ENCODE data around the gene ATP2B3.
A peak's percentile ranks its signal among the peaks of the same experiment; 100 is the strongest.
"Not testable (repeated sequence)": the region's sequence is repeated elsewhere in the genome, so short reads cannot be mapped to it uniquely, and the experiment has no call there.

Gene ATP2B3

GRCh38 chrX:153604666-153605380 lies 87.4 kb downstream of the ATP2B3 start:
- H3K9ac ChIP-seq (ENCODE audit: low read depth, low read length); H3K36me3 ChIP-seq (ENCODE audit: control insufficient read depth, insufficient read depth, low read length); H3K4me3 ChIP-seq (ENCODE audit: low read depth, low read length); H3K9me3 ChIP-seq (ENCODE audit: control insufficient read depth, insufficient read depth, low read length); H3K4me1 ChIP-seq (ENCODE audit: control insufficient read depth, insufficient read depth, low read length): not testable (repeated sequence)
- H3K27me3 ChIP-seq (ENCODE audit: control insufficient read depth, insufficient read depth, low read length) = peaks cover 19% of the 10 kb centered on the region

- Histone ChIP-seq H3K9ac (ENCODE audit: low read depth, low read length) (no peak overlapping the region), H3K36me3 (ENCODE audit: control insufficient read depth, insufficient read depth, low read length) (no peaks in the 10 kb centered on the region), H3K4me1 (ENCODE audit: control insufficient read depth, insufficient read depth, low read length) (no peaks in the 10 kb centered on the region), H3K9me3 (ENCODE audit: control insufficient read depth, insufficient read depth, low read length) (no peaks in the 10 kb centered on the region), H3K4me3 (ENCODE audit: low read depth, low read length) (no peak overlapping the region), H3K27me3 (ENCODE audit: control insufficient read depth, insufficient read depth, low read length) (peaks cover 14% of the 10 kb centered on the region)
These were observed 89.1 kb downstream of the ATP2B3 start for GRCh38 chrX:153606503-153606902.

DNA sequence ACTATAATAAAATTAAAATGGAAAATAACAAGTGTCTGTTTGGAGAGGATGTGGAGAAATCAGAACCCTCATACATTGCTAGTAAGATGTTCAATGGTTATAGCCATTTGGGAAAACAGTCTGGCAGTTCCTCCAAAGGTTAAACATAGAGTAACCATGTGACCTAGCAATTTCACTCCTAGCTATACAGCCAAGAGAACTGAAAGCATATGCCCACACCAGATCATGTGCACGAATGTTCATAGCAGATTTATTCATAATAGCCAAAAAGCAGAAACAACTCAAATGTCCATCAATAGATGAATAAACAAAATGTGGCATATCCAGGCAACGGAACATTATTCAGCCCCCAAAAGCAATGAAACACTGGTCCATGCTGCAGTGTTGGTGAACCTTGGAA lies 90.9 kb downstream of the ATP2B3 start:
- Histone ChIP-seq H3K9me3 (ENCODE audit: control insufficient read depth, insufficient read depth, low read length) (no peaks in the 10 kb centered on the region), H3K4me3 (ENCODE audit: low read depth, low read length) (no peak overlapping the region), H3K27me3 (ENCODE audit: control insufficient read depth, insufficient read depth, low read length) (peaks cover 15% of the 10 kb centered on the region), H3K4me1 (ENCODE audit: control insufficient read depth, insufficient read depth, low read length) (no peaks in the 10 kb centered on the region), H3K36me3 (ENCODE audit: control insufficient read depth, insufficient read depth, low read length) (no peaks in the 10 kb centered on the region), H3K9ac (ENCODE audit: low read depth, low read length) (no peak overlapping the region)

- Histone ChIP-seq H3K4me1 (ENCODE audit: control insufficient read depth, insufficient read depth, low read length) (no peaks in the 10 kb centered on the region), H3K9ac (ENCODE audit: low read depth, low read length) (no peak overlapping the region), H3K36me3 (ENCODE audit: control insufficient read depth, insufficient read depth, low read length) (no peaks in the 10 kb centered on the region), H3K4me3 (ENCODE audit: low read depth, low read length) (no peak overlapping the region), H3K9me3 (ENCODE audit: control insufficient read depth, insufficient read depth, low read length) (no peaks in the 10 kb centered on the region), H3K27me3 (ENCODE audit: control insufficient read depth, insufficient read depth, low read length) (peaks cover 17% of the 10 kb centered on the region)
These were observed 91.4 kb downstream of the ATP2B3 start for GRCh38 chrX:153608806-153609205.

- H3K27me3 ChIP-seq (ENCODE audit: control insufficient read depth, insufficient read depth, low read length) = peaks cover 17% of the 10 kb centered on the region
- no peak overlapping the region for H3K9ac ChIP-seq (ENCODE audit: low read depth, low read length)
- H3K36me3 ChIP-seq (ENCODE audit: control insufficient read depth, insufficient read depth, low read length) = no peaks in the 10 kb centered on the region
These were observed 92.7 kb downstream of the ATP2B3 start for GRCh38 chrX:153609917-153610835.

GRCh38 chrX:153610836-153611213 lies 93.4 kb downstream of the ATP2B3 start:
- Histone ChIP-seq H3K27me3 (ENCODE audit: control insufficient read depth, insufficient read depth, low read length) (peaks cover 17% of the 10 kb centered on the region), H3K4me1 (ENCODE audit: control insufficient read depth, insufficient read depth, low read length) (no peaks in the 10 kb centered on the region), H3K9me3 (ENCODE audit: control insufficient read depth, insufficient read depth, low read length) (no peaks in the 10 kb centered on the region), H3K9ac (ENCODE audit: low read depth, low read length) (no peak overlapping the region), H3K36me3 (ENCODE audit: control insufficient read depth, insufficient read depth, low read length) (no peaks in the 10 kb centered on the region), H3K4me3 (ENCODE audit: low read depth, low read length) (no peak overlapping the region)

More at GRCh38 chrX:153609917-153610835, 92.7 kb downstream of the ATP2B3 start:
- Histone ChIP-seq H3K4me3 (ENCODE audit: low read depth, low read length) (peak overlapping the region; percentile 26), H3K9me3 (ENCODE audit: control insufficient read depth, insufficient read depth, low read length) (no peaks in the 10 kb centered on the region), H3K4me1 (ENCODE audit: control insufficient read depth, insufficient read depth, low read length) (no peaks in the 10 kb centered on the region)

DNA sequence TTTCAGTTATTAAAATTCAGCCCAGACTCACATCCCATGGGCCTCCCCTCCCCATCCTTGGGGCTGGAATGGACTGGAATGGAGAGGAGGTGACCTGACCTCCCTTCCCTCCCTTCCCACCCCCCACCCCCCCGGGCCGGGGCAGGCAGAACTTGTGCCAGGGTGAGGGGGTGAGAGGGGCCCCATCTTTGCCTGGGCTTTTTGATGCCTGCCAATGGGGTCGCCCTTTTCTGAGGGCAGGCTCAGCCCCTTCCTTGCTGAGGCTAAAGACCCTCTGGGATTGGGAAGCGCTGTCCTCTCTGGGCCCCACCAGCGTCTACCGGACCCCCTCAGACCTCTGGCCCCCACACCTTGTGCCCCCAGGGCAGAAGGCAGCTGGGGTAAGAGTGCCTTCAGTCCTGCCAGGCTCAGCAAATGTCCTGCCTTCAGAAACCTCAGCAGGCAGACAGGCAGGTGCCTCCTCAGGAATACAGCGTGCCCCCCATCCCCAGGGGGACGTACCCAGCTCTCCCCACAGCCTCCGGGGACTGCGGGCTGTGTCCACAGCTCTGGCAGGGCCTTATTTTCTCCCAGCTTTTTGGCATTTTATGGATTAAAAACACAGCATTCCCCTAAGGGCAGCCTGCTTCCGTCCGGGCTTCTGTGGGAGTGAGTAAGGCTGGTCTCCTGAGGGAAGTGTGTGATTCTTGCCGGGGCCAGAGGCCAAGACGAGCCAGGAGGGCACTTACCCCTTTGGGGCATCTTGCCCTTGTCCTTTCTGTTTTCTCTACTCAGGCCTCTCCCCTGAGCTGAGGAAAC lies 94.1 kb downstream of the ATP2B3 start:
- H3K9me3 ChIP-seq (ENCODE audit: control insufficient read depth, insufficient read depth, low read length) = no peaks in the 10 kb centered on the region
- peaks cover 17% of the 10 kb centered on the region for H3K27me3 ChIP-seq (ENCODE audit: control insufficient read depth, insufficient read depth, low read length)
- H3K4me1 ChIP-seq (ENCODE audit: control insufficient read depth, insufficient read depth, low read length) = no peaks in the 10 kb centered on the region
- no peaks in the 10 kb centered on the region for H3K36me3 ChIP-seq (ENCODE audit: control insufficient read depth, insufficient read depth, low read length)
- no peak overlapping the region for H3K4me3 ChIP-seq (ENCODE audit: low read depth, low read length)
- no peak overlapping the region for H3K9ac ChIP-seq (ENCODE audit: low read depth, low read length)

GRCh38 chrX:153612413-153612812 lies 95.0 kb downstream of the ATP2B3 start:
- Histone ChIP-seq H3K36me3 (ENCODE audit: control insufficient read depth, insufficient read depth, low read length) (no peaks in the 10 kb centered on the region), H3K4me1 (ENCODE audit: control insufficient read depth, insufficient read depth, low read length) (no peaks in the 10 kb centered on the region), H3K4me3 (ENCODE audit: low read depth, low read length) (no peak overlapping the region), H3K9me3 (ENCODE audit: control insufficient read depth, insufficient read depth, low read length) (no peaks in the 10 kb centered on the region), H3K9ac (ENCODE audit: low read depth, low read length) (no peak overlapping the region), H3K27me3 (ENCODE audit: control insufficient read depth, insufficient read depth, low read length) (peaks cover 16% of the 10 kb centered on the region)

- no peak overlapping the region for H3K9ac ChIP-seq (ENCODE audit: low read depth, low read length)
- H3K4me3 ChIP-seq (ENCODE audit: low read depth, low read length) = no peak overlapping the region
- no peaks in the 10 kb centered on the region for H3K36me3 ChIP-seq (ENCODE audit: control insufficient read depth, insufficient read depth, low read length)
- no peaks in the 10 kb centered on the region for H3K4me1 ChIP-seq (ENCODE audit: control insufficient read depth, insufficient read depth, low read length)
- no peaks in the 10 kb centered on the region for H3K9me3 ChIP-seq (ENCODE audit: control insufficient read depth, insufficient read depth, low read length)
- H3K27me3 ChIP-seq (ENCODE audit: control insufficient read depth, insufficient read depth, low read length) = peaks cover 5% of the 10 kb centered on the region
These were observed 97.4 kb downstream of the ATP2B3 start for GRCh38 chrX:153614818-153615217.

- Histone ChIP-seq H3K9ac (ENCODE audit: low read depth, low read length) (no peak overlapping the region), H3K36me3 (ENCODE audit: control insufficient read depth, insufficient read depth, low read length) (no peaks in the 10 kb centered on the region), H3K27me3 (ENCODE audit: control insufficient read depth, insufficient read depth, low read length) (peaks cover 2% of the 10 kb centered on the region), H3K9me3 (ENCODE audit: control insufficient read depth, insufficient read depth, low read length) (no peaks in the 10 kb centered on the region), H3K4me3 (ENCODE audit: low read depth, low read length) (no peak overlapping the region), H3K4me1 (ENCODE audit: control insufficient read depth, insufficient read depth, low read length) (no peaks in the 10 kb centered on the region)
These were observed 103.1 kb downstream of the ATP2B3 start for GRCh38 chrX:153620576-153620975.

GRCh38 chrX:153621949-153622598 lies 104.6 kb downstream of the ATP2B3 start:
- no peaks in the 10 kb centered on the region for H3K4me1 ChIP-seq (ENCODE audit: control insufficient read depth, insufficient read depth, low read length)
- H3K36me3 ChIP-seq (ENCODE audit: control insufficient read depth, insufficient read depth, low read length) = no peaks in the 10 kb centered on the region
- H3K27me3 ChIP-seq (ENCODE audit: control insufficient read depth, insufficient read depth, low read length) = no peaks in the 10 kb centered on the region
- H3K9ac ChIP-seq (ENCODE audit: low read depth, low read length) = no peak overlapping the region
- no peak overlapping the region for H3K4me3 ChIP-seq (ENCODE audit: low read depth, low read length)
- H3K9me3 ChIP-seq (ENCODE audit: control insufficient read depth, insufficient read depth, low read length) = no peaks in the 10 kb centered on the region

Measured in iPS-15b (cell line).